HG02943 (cell line): ENCODE results near the gene IGFBPL1.
A peak's percentile ranks its signal among the peaks of the same experiment; 100 is the strongest.

Source experiments
- ATAC-seq: cut with Tn5 transposase; IDR thresholded peaks from one replicate; pipeline ENCODE4 v1.9.1; 2021; ENCODE audit warnings: mild to moderate bottlenecking, low read depth, moderate library complexity; ENCODE audit not compliant: unreplicated experiment

IGFBPL1 gene

GRCh38 chr9:38423973-38424843, at the start of gene IGFBPL1:
Gene IGFBPL1 (minus strand): TSS chr9:38424454. CDS start chr9:38424424, 30 bp downstream.
- no peak for ATAC-seq

- ATAC-seq = peak; percentile 70
These were observed 48.5 kb upstream of the IGFBPL1 start for GRCh38 chr9:38472583-38473249.

GRCh38 chr9:38467404-38467803, 43.1 kb upstream of the IGFBPL1 start:
- ATAC-seq = no peak

GRCh38 chr9:38453835-38454234, 29.6 kb upstream of the IGFBPL1 start:
- no peak for ATAC-seq

- ATAC-seq = no peak
These were observed 26.9 kb upstream of the IGFBPL1 start for GRCh38 chr9:38451162-38451561.

- ATAC-seq = no peak
These were observed 23.4 kb upstream of the IGFBPL1 start for GRCh38 chr9:38447703-38448102.

- ATAC-seq = peak; percentile 95
These were observed 21.1 kb upstream of the IGFBPL1 start for GRCh38 chr9:38445154-38446043.

- no peak for ATAC-seq
These were observed 19.3 kb upstream of the IGFBPL1 start for GRCh38 chr9:38443597-38443996.

GRCh38 chr9:38443181-38443580, 18.9 kb upstream of the IGFBPL1 start:
- no peak for ATAC-seq

- ATAC-seq = no peak
These were observed 18.3 kb upstream of the IGFBPL1 start for GRCh38 chr9:38442473-38443096.

- no peak for ATAC-seq
These were observed 17.3 kb upstream of the IGFBPL1 start for GRCh38 chr9:38441347-38442085.

GRCh38 chr9:38440516-38440915, 16.3 kb upstream of the IGFBPL1 start:
- no peak for ATAC-seq

GRCh38 chr9:38439916-38440301, 15.7 kb upstream of the IGFBPL1 start:
- no peak for ATAC-seq

- no peak for ATAC-seq
These were observed 15.1 kb upstream of the IGFBPL1 start for GRCh38 chr9:38439291-38439915.

GRCh38 chr9:38437193-38437823, 13.1 kb upstream of the IGFBPL1 start:
- no peak for ATAC-seq

GRCh38 chr9:38436708-38437107, 12.5 kb upstream of the IGFBPL1 start:
- no peak for ATAC-seq

- no peak for ATAC-seq
These were observed 11.3 kb upstream of the IGFBPL1 start for GRCh38 chr9:38435521-38435920.

- no peak for ATAC-seq
These were observed 10.6 kb upstream of the IGFBPL1 start for GRCh38 chr9:38434853-38435252.

- ATAC-seq = no peak
These were observed 10.1 kb upstream of the IGFBPL1 start for GRCh38 chr9:38434365-38434764.
